Gastroesophageal sphincter (tissue), 3 donors: ENCODE measurements around the gene FNIP2.
"Not testable (repeated sequence)": the region's sequence is repeated elsewhere in the genome, so short reads cannot be mapped to it uniquely, and the experiment has no call there.

Experiments used
- CTCF ChIP-seq, 4 experiments: fragments of 200-600 bp in 2 of 4; fragments of 450-650 bp in 2 of 4; sonication (generic) in 1 of 4; IDR thresholded peaks; one replicate each; pipeline ENCODE4 v1.5.1; 2017 to 2019; ENCODE audit warnings: antibody characterized with exemption in 4 of 4, mild to moderate bottlenecking in 2 of 4, moderate library complexity in 2 of 4
- EP300 ChIP-seq: sonication (generic); formaldehyde crosslinking; IDR thresholded peaks from one replicate; pipeline ENCODE4 v1.6.1; 2017; ENCODE audit warnings: antibody characterized with exemption, mild to moderate bottlenecking

DNA sequence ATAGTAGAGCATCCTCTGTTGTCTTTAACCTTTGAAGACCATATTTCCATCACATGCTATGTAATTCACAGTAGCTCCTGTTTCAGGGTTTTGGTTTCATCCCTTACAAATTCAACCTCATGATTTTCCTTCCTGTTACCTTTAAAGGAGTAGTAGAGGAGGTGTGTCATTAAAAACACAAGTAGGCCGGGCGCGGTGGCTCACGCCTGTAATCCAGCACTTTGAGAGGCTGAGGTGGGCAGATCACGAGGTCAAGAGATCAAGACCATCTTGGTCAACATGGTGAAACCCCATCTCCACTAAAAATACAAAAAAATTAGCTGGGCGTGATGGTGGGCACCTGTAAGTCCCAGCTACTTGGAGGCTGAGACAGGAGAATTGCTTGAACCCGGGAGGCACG is 59.3 kb downstream of the FNIP2 start:
- not testable (repeated sequence) for TF ChIP-seq CTCF (IDR thresholded peaks at IDR 0.05); EP300
